ENCODE data around the gene DOK6.
"Not testable (repeated sequence)": the region's sequence is repeated elsewhere in the genome, so short reads cannot be mapped to it uniquely, and the experiment has no call there.

The DOK6 gene

DNA sequence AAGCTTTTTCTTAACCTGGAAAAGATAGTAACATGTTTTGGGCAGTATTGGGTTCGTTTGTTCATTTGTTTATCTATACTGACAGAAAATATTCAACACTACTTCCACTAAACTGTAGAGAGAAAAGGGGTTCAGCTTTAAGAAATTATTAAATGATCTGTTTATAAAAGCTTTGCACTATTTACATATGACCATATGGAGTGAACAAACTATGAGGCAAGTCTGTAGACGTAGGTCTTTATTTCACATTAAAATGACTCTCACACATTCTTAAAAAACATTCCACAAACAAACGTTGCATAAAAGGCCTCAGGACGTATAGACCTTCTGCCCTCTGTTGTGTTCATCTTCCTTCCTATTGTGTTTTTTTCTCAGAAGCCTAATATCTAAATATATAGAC, 452.4 kb downstream of the DOK6 start:
- peaks cover 25% of the 10 kb centered on the region for H3K36me3 Mint-ChIP-seq (ENCODE audit: low read depth)
- no peak overlapping the region for H3K4me3 Mint-ChIP-seq
- H3K4me1 Mint-ChIP-seq (ENCODE audit: low read depth), result no peaks in the 10 kb centered on the region
- no peak overlapping the region for H3K27ac Mint-ChIP-seq
- H3K9me3 Mint-ChIP-seq, result no peaks in the 10 kb centered on the region
- H3K27me3 Mint-ChIP-seq, result no peaks in the 10 kb centered on the region

DNA sequence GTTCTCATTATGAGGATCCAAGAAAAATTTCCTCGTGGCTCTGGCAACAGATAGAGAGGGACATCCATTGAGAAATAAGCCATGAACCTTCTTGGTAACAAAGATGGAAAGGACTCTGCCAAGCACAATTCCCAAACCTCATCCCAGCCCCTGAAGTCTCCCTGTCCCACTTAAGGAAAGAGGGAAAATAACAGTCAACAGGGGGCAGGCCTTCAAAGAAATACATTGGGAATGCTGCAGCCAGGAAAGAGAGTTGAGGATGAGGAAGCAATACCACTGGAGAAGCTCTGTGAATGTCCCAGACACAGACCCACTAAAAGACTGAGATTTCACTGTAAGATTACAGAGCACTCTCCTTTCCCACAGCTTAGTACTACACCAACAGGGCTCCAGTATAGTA, 453.8 kb downstream of the DOK6 start:
- peaks cover 33% of the 10 kb centered on the region for H3K36me3 Mint-ChIP-seq (ENCODE audit: low read depth)
- H3K27ac Mint-ChIP-seq, result no peak overlapping the region
- H3K9me3 Mint-ChIP-seq, result no peaks in the 10 kb centered on the region
- no peaks in the 10 kb centered on the region for H3K4me1 Mint-ChIP-seq (ENCODE audit: low read depth)
- H3K27me3 Mint-ChIP-seq, result no peaks in the 10 kb centered on the region
- no peak overlapping the region for H3K4me3 Mint-ChIP-seq

DNA sequence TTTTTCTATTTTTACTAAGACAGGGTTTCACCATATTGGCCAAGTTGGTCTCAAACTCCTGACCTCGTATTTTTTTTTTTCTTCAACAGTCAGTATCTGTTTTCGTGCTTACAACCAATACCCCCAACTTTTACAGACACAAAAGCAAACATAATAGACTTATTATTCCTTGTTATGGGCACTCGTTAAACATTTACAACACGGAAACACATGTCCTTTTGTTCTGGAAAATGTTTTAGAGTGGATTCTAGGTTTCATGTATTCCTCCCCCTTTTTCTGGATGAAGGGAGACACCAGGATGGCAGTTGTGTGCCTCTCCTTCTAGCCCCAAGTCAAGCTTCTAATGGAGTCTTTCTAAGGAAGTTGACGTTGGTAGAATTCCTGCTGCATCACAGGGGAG, 458.2 kb downstream of the DOK6 start:
- no peak overlapping the region for H3K27ac Mint-ChIP-seq
- H3K36me3 Mint-ChIP-seq (ENCODE audit: low read depth), result peaks cover 33% of the 10 kb centered on the region

DNA sequence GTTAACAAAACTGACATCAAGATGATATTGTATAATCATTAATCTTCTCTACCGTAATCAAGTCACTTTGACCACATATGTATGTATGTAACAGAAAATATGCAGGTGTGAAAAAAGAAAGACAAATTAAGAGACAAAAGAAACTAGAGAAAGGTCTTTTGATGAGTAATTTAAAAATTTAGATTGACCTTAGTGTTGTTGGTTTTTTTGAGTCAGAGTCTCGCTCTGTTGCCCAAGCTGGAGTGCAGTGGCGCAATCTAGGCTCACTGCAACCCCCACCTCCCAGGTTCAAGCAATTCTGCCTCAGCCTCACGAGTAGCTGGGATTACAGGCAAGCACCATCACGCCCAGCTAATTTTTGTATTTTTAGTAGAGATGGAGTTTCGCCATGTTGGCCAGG, 464.1 kb downstream of the DOK6 start:
- Mint-ChIP-seq H3K36me3 (ENCODE audit: low read depth) (peaks cover 40% of the 10 kb centered on the region), H3K27ac (peak overlapping the region; percentile 62), H3K4me1 (ENCODE audit: low read depth) (peaks cover 21% of the 10 kb centered on the region)
- H3K9me3 Mint-ChIP-seq, H3K27me3 Mint-ChIP-seq, H3K4me3 Mint-ChIP-seq: not testable (repeated sequence)

More for the DNA sequence above, 458.2 kb downstream of the DOK6 start:
- no peak overlapping the region for H3K4me3 Mint-ChIP-seq
- no peaks in the 10 kb centered on the region for H3K27me3 Mint-ChIP-seq
- no peaks in the 10 kb centered on the region for H3K9me3 Mint-ChIP-seq
- H3K4me1 Mint-ChIP-seq (ENCODE audit: low read depth), result no peaks in the 10 kb centered on the region

DNA sequence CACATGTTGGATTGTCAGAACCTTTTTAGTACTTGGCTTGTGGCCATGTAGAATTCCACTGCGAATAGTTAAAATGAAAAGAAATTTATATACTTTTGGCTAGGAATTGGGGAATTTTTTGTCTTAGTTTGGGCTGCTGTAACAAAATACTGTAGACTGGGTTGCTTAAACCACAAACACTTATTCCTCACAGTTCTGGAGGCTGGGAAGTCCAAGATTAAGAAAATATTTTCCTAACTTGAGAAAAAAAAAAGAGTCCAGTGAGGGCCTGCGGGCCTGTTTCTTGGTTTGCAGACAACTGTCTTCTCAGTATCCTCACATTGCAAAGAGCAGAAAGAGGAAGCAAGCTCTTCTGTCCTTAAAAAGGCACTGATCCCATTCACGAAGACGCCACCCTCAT, 465.1 kb downstream of the DOK6 start:
- Mint-ChIP-seq H3K27me3 (no peaks in the 10 kb centered on the region), H3K4me1 (ENCODE audit: low read depth) (peaks cover 21% of the 10 kb centered on the region), H3K4me3 (no peak overlapping the region), H3K36me3 (ENCODE audit: low read depth) (peaks cover 38% of the 10 kb centered on the region), H3K9me3 (peaks cover 3% of the 10 kb centered on the region), H3K27ac (no peak overlapping the region)

DNA sequence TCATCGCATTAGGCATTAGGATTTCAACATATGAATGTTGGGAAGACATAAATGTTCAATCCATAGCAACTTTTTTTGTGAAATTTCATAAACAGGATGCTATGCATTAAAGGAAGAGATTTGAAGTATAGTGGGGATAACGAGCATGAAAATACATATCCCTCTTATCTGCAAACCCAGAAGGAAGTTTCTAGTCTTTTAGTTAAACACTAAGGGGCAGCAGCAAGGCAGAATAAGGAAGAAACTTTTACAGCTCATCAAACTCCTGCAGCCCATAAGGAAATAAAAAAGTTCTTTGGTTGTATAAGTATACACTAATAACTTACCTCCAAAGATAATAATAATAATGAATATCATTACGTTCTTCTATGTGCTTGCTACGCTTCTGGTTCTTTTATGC, 465.5 kb downstream of the DOK6 start:
- Mint-ChIP-seq H3K36me3 (ENCODE audit: low read depth) (peaks cover 42% of the 10 kb centered on the region), H3K27me3 (no peaks in the 10 kb centered on the region), H3K9me3 (peaks cover 3% of the 10 kb centered on the region), H3K4me3 (no peak overlapping the region), H3K4me1 (ENCODE audit: low read depth) (peaks cover 21% of the 10 kb centered on the region), H3K27ac (no peak overlapping the region)

DNA sequence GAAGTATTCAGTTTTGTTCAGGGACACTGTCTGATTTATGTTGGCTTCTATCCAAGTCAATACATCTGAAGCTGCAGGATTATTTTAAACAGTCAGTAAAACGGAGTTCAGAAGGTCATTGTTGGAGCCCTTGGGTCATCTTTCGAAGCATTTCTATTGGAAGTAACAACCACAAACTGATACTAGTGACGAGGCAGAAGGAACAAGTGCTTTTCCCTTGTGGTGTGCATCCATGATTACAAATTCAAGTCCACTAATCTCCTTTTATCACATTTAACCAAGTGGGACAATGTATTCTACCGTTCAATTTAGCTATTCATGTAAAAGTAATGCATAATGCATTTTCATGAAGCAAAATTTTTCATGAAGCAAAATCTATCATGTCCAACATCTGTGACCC, 470.0 kb downstream of the DOK6 start:
- Mint-ChIP-seq H3K27ac (no peak overlapping the region), H3K36me3 (ENCODE audit: low read depth) (peaks cover 53% of the 10 kb centered on the region), H3K4me3 (no peak overlapping the region), H3K4me1 (ENCODE audit: low read depth) (peaks cover 19% of the 10 kb centered on the region), H3K9me3 (no peaks in the 10 kb centered on the region), H3K27me3 (no peaks in the 10 kb centered on the region)

DNA sequence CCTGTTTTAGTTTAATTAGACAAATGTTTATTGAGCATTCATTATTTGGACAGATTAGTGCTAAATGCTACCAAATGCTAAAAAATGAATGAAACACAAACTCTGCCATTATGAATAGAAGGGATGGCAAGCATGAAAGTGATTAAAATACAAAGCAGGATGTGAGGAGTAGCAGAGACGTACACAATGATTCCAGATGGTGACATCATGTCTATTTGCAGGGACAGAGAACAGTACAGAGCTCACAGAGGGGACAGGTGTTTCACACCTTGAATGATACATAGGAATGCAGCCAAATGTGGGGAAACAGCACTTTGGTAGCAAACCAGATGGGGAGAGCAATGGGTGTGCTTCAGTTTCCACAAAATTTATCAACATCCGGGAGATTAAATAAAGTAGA, 470.7 kb downstream of the DOK6 start:
- H3K27ac Mint-ChIP-seq, result peak overlapping the region; percentile 45
- no peaks in the 10 kb centered on the region for H3K27me3 Mint-ChIP-seq
- peaks cover 57% of the 10 kb centered on the region for H3K36me3 Mint-ChIP-seq (ENCODE audit: low read depth)
- H3K4me3 Mint-ChIP-seq, result no peak overlapping the region
- H3K9me3 Mint-ChIP-seq, result no peaks in the 10 kb centered on the region
- H3K4me1 Mint-ChIP-seq (ENCODE audit: low read depth), result peaks cover 15% of the 10 kb centered on the region

DNA sequence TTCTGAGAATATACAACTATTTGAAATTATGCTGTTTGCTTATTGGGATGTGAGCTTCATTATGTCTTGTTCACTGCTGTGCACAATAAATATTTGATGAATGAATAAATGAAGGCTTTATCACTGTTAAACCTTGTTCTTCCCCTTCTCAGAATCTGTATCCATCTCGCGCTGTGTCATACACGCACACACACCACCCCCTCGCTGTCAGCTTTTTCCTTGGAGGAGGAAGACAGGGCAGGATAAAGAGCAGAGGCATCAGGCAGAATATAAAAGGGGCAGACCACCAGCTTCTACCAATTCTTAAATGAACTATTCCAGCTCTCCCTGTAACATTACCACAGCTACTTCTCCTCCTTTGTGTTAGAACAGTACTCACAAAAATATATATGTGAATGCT, 472.0 kb downstream of the DOK6 start:
- Mint-ChIP-seq H3K9me3 (no peaks in the 10 kb centered on the region), H3K4me1 (ENCODE audit: low read depth) (peaks cover 18% of the 10 kb centered on the region), H3K27ac (peak overlapping the region; percentile 66), H3K27me3 (no peaks in the 10 kb centered on the region), H3K36me3 (ENCODE audit: low read depth) (peaks cover 61% of the 10 kb centered on the region), H3K4me3 (no peak overlapping the region)

DNA sequence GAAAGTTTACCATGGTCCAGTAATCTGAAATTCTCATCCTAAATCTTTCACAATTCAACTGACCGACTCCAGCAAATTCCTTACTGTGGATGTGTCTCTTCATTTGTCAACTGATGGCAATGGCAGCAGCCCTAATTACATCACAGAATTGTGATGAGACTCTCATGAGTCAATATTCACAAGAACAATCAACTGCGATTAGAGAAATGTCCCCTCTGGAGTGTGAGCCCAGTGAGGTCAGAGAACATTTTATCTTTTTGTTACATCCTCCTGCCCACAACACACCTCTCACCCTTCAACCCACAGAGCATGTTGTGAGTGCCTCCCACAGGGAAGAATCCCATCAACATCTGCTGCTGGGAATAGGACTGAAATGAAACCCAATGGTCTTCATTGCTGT, 473.4 kb downstream of the DOK6 start:
- Mint-ChIP-seq H3K4me3 (no peak overlapping the region), H3K9me3 (peaks cover 4% of the 10 kb centered on the region), H3K4me1 (ENCODE audit: low read depth) (peaks cover 25% of the 10 kb centered on the region), H3K36me3 (ENCODE audit: low read depth) (peaks cover 68% of the 10 kb centered on the region), H3K27me3 (no peaks in the 10 kb centered on the region), H3K27ac (no peak overlapping the region)

DNA sequence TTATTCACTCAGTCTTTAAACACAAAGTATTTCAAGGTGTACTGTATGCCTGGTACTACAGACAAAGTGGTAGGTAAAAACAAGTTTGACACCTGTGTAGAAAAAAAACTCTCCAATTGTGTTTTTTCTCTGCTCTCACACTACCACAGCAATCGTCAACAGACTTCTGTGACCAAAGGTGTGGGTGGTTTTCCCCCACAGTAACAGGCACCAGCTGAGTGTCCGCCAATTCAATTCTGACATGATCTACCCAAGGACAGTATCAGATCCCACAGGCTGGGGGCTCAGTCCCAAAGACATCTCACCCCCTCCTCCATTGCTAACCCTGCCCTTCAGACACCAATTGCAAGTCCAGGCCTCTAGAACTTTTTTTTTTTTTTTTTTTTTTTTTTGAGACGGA, 475.8 kb downstream of the DOK6 start:
- no peak overlapping the region for H3K27ac Mint-ChIP-seq
- no peaks in the 10 kb centered on the region for H3K27me3 Mint-ChIP-seq
- H3K4me1 Mint-ChIP-seq (ENCODE audit: low read depth), result peaks cover 41% of the 10 kb centered on the region
- H3K4me3 Mint-ChIP-seq, result no peak overlapping the region
- H3K36me3 Mint-ChIP-seq (ENCODE audit: low read depth), result peaks cover 74% of the 10 kb centered on the region
- H3K9me3 Mint-ChIP-seq, result peaks cover 12% of the 10 kb centered on the region

DNA sequence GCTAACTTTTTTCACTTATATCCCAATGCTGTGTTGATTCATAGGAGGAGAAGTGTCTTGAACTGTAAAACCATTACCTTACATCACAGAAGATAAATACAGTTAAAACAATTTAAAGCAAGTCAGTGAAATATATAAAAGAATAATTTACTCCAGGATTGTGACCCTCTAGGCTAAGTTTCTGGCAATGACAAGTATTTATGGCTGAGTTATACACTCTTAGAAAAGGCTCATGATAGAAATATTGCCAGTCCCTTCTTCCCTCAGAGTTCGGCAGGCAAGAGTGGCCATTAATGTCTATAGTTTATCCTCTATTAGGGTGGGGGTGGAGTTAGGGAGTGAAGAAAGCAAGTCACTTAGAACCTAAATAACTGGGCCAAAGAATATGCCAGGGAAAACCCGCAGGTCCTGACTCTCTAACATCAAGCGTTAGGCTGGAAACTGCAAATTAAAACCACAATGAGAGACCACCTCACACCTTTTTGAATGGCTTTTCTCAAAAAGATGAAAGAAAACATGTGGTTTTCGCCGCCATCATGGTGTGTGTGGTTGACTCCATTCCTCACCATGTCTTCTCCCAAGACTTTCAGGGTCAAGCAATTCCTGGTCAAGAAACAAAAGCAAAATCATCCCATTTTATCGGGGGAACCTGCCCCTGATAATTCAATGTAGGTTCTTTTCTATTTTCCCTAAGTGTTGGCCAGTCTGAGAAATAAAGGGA, 477.7 kb downstream of the DOK6 start:
- no peak overlapping the region for H3K4me3 Mint-ChIP-seq
- H3K27me3 Mint-ChIP-seq, result no peaks in the 10 kb centered on the region
- peaks cover 51% of the 10 kb centered on the region for H3K4me1 Mint-ChIP-seq (ENCODE audit: low read depth)
- peaks cover 12% of the 10 kb centered on the region for H3K9me3 Mint-ChIP-seq
- no peak overlapping the region for H3K27ac Mint-ChIP-seq
- H3K36me3 Mint-ChIP-seq (ENCODE audit: low read depth), result peaks cover 60% of the 10 kb centered on the region

DNA sequence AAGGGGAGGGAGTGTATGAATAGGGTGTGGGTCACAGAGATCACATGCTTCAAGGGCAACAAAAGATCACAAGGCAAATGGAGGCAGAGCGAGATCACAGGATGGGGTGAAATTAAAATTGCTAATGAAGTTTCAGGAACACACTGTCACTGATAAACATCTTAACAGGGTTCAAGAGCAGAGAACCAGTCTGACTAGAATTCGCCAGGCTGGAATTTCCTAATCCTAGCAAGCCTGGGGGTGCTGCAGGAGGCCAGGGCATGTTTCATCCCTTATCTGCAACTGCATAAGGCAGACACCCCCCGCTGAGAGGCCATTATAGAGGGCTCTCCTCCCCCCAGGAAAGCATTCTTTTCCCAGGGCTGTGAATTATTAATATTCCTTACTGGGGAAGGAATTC, 478.4 kb downstream of the DOK6 start:
- not testable (repeated sequence) for H3K27ac Mint-ChIP-seq, H3K27me3 Mint-ChIP-seq, H3K4me3 Mint-ChIP-seq
- H3K36me3 Mint-ChIP-seq (ENCODE audit: low read depth), result peaks cover 58% of the 10 kb centered on the region
- peaks cover 54% of the 10 kb centered on the region for H3K4me1 Mint-ChIP-seq (ENCODE audit: low read depth)
- H3K9me3 Mint-ChIP-seq, result peaks cover 12% of the 10 kb centered on the region

DNA sequence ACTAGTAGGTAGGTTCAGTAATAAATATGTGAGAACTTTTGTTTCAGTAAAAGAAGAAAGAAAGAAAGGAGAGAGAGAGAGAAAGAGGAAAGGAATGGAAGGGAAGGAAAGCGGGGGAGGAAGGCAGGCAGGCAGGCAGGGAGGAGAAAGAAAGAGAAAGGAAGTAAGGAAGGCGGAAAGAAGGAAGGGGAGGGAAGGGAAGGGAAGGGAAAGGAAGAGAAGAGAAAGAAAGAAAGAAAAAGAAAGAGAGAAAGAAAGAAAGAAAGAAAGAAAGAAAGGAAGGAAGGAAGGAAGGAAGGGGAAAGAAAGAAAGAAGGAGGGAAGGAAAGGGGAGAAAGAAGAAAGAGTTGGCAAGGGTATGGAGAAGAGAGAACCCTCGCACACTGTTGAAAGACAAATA, 479.4 kb downstream of the DOK6 start:
- Mint-ChIP-seq H3K9me3 (peaks cover 12% of the 10 kb centered on the region), H3K36me3 (ENCODE audit: low read depth) (peaks cover 54% of the 10 kb centered on the region), H3K27ac (peak overlapping the region; percentile 69), H3K4me3 (no peak overlapping the region), H3K27me3 (no peaks in the 10 kb centered on the region), H3K4me1 (ENCODE audit: low read depth) (peaks cover 57% of the 10 kb centered on the region)

DNA sequence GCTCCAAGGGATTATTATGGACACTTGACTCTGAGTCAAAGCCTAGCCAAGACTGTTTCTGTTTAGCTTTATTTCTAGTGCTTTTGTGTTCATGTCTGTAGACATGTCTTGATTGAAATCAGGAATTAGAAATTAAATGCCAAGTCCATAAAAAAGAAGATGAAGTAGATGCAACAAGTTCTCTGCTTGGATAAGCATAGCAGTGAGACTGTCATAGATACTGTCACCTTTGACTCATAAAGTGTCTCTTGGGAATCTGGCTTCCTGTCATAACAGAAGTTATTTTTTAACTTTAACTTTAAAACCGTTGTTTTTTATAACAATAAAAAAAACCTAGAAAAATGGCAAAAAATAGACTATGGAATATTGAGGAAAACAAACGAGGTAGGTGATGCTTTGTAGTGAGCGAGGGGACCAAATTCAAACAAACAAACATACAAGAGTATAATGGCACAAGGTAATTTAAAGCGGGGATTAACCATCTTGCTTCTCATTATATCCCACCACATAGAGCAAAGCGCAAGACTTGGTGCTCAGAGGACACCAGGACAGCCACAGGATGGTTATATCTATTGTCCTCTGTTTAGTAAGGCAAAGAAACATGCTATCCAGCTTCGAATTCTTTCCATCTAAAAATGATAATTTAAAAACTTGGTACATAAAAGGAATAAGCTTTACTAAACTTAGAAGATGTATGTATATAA, 482.4 kb downstream of the DOK6 start:
- Mint-ChIP-seq H3K4me1 (ENCODE audit: low read depth) (peaks cover 77% of the 10 kb centered on the region), H3K27ac (peak overlapping the region; percentile 31), H3K4me3 (no peak overlapping the region)

DNA sequence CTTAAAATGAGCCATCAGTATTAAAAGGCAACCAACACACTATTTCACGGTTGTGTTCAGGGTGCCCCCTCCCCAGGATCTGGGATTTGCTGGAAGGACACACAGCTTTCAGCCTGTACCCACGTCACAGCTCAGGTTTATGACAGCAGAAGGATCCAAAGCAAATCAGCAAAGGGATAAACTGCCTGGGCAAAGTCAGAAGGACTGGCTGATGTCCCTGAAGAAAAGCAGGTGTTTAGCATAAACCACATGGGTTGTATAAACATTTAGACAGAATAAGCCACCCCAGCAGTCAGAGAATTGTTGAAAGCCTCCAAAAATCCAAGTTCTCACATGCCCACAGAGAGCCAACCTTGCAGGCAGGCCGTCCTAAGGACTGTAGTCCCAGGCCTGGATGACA, 483.1 kb downstream of the DOK6 start:
- Mint-ChIP-seq H3K4me3 (peak overlapping the region; percentile 0), H3K36me3 (ENCODE audit: low read depth) (peaks cover 54% of the 10 kb centered on the region), H3K9me3 (peaks cover 9% of the 10 kb centered on the region), H3K27me3 (no peaks in the 10 kb centered on the region), H3K4me1 (ENCODE audit: low read depth) (peaks cover 80% of the 10 kb centered on the region), H3K27ac (peak overlapping the region; percentile 95)

More for the DNA sequence above, 482.4 kb downstream of the DOK6 start:
- Mint-ChIP-seq H3K9me3 (peaks cover 12% of the 10 kb centered on the region), H3K27me3 (no peaks in the 10 kb centered on the region), H3K36me3 (ENCODE audit: low read depth) (peaks cover 56% of the 10 kb centered on the region)
